GM19372 (cell line): ENCODE measurements around the gene PLXNA4.

Experiments used
- ATAC-seq: cut with Tn5 transposase; IDR thresholded peaks from one replicate; pipeline ENCODE4 v1.9.1; 2021; ENCODE audit warnings: mild to moderate bottlenecking, low read depth, moderate library complexity; ENCODE audit not compliant: unreplicated experiment

The PLXNA4 gene

GRCh38 chr7:132112657-132113056, 463.6 kb downstream of the PLXNA4 start:
- no peak for ATAC-seq

DNA sequence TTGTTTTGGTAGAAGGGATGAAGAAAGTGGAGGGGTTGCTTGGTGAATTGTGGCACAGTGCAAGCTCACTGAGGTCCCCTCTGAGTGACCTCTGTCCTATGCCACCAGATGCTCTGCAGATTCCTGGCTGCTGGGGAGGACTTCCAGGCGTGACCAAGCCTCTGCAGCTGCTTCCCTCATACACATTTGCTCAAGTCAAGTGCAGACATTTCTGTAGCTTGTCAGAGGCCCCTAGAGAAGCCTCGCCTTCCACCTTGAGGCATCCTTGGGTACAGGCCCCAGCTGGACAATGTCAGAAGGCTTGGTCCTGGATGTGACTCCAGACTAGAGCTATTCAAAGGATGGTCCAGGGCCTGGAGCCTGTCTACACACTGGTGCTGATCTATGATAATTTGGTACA, 464.2 kb downstream of the PLXNA4 start:
- no peak for ATAC-seq

DNA sequence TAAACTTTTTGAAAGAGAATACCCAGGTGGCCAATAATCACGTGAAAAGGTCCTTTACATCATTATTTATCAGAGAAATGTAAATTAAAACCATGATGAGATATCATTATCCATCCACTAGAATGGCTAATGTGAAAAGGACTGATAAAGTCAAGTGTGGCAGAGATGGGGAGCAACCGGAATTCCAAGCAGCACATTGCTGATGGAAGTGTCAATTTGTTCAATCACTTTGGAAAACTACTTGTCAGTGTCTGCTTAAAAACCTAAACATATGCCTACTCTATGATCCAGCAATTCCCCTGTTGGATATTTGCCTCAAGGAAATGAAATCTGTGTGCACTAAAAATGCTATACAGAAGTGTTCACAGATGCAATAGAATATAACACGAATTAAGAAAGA, 465.6 kb downstream of the PLXNA4 start:
- ATAC-seq = no peak

DNA sequence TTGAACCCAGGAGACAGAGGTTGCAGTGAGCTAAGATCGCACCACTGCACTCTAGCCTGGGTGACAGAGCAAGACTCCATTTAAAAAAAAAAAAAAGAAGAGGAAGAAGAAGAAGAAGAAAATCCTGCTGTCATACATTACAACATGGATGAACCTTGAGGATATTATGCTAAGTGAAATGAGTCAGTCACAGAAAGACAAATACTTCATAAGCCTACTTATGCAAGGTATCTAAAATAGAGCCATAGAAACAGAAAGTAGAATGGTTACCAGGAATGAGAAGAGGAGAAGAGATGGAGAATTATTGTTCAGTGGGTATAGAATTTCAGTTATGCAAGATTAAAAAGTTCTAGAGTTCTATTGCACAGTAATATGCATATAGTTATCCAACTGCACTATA, 466.5 kb downstream of the PLXNA4 start:
- ATAC-seq = no peak

DNA sequence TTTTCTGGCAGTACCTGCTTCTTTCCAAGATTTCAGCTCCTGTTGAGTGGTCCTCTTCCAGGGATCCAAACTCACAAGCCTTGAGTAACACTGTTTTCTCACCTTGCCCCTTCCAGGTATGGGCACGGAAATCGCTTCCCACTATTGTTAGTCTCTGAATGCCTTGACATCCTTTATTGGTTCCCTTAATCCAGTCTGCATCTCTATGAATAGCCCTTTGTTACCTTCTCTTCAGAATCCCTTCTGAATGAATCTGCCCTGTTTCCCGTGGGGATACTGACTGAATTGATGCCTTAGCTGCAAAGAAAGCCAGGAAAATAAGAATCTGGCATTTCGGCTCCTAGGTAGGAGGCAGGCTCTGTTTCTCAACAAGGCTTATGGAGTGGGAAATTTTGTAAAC, 467.7 kb downstream of the PLXNA4 start:
- ATAC-seq = no peak

DNA sequence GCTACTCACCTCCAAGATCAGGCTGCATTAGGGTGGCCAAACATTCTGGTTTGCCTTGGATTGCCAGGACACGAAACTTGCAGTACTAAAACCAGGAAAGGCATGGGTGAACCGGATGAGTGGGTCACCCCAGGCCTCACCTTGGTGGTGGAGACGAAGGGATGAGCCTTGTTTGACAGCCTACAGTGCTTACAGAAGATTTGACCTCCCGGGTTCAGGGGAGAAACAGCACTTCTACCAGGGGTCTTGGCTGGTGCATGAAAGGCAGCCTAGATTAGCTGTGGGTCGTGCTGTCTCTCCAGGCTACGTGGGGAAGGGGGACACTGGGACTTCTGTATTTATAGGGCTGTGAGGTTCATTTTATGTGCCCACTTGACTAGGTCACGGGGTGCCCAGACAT, 469.8 kb downstream of the PLXNA4 start:
- no peak for ATAC-seq

DNA sequence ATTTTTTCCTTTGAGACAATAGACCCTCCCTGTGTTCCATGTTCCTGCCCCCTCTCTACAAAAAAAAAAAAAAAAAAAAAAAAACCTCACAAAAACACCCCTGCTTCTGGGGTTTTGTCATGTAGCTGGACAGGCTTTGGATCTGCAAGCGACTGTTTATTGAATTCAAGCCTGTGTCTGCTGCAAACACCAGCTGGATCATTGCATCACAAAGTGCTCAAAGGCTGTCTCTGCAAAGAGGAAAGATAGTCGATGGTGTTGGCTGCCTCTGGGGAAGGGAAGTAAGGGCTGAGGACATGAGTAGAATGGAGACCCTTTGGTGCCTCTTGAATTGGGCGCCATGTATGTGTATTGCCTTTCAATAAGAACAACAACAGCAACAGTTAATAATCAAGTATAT, 471.2 kb downstream of the PLXNA4 start:
- ATAC-seq = no peak

- ATAC-seq = no peak
Measured at GRCh38 chr7:132103718-132104117, 472.6 kb downstream of the PLXNA4 start.

DNA sequence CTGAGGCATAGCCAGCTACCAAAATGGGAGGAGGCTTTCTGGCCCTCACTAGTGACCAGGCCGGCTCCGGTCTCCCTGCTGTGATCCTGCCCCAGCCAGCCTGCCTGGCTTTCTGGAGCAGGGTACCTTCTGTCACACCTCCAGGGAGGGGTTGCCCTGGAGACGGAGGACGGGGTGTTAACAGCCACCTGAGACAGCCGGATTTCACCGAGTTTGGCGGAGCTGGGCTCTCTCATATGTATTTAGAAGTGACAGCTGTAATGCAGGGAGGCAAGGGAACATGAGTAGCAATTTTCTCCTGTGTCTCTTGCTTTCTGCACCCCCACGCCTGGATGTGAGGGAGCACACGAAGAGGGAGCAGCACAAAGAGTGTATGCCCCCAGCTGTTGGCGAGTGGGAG, 473.3 kb downstream of the PLXNA4 start:
- ATAC-seq = no peak

DNA sequence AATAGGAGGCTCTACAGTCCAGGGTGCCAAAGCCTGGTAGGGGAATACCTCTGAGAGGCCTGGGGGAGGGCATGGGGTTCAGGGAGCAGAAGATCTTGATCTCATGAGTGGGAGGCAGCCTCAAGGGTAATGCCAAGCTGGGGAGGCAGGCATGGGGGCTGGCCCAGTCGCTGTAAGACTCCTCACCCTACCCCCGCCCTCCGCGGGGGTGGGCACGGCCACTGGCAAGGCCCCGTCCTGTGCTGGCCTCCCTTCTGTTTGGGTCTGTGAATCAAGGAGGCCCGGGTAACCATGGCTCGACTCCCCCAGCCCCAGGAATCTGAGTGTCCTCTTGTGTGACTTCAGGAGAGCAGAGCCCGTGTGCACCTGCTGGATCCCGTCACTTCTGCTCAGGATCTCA, 473.9 kb downstream of the PLXNA4 start:
- ATAC-seq = no peak

DNA sequence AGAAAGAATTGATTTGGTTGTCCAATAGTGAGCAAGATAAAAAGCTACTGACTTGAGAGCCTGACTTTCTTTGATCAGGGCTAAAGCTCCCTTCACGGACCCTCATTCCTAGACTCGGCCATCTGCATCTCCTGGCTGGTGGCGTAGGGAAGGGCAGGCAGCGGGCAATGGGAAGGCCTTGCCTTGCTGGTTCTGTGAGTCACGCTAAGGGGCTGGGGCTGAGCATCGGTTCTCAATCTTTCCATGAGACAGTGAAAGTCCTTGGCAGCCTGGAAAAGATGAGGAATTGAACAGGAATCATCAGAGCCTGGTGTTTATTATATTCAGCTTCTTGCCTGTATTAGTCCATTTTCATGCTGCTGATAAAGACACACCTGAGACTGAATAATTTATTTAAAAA, 475.3 kb downstream of the PLXNA4 start:
- ATAC-seq = no peak

DNA sequence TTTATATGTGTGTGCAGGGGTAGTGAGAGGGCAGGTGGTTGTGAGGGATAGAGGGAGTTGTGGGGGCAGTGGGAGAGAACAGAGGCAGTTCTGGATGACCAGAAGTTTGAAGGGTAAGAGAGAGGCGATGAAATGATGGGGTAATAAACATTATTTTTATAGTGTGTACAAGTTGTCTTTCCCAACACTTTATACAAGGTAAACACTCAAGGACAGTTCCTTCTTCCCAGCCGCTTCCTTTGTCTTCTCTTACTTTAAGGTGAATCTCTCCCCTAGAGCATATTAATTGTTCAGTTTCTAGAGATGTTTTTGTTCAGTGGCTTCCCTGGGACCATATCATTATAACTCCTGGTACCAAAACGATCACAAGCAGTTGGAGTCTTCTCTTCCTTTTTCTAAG, 475.8 kb downstream of the PLXNA4 start:
- no peak for ATAC-seq

DNA sequence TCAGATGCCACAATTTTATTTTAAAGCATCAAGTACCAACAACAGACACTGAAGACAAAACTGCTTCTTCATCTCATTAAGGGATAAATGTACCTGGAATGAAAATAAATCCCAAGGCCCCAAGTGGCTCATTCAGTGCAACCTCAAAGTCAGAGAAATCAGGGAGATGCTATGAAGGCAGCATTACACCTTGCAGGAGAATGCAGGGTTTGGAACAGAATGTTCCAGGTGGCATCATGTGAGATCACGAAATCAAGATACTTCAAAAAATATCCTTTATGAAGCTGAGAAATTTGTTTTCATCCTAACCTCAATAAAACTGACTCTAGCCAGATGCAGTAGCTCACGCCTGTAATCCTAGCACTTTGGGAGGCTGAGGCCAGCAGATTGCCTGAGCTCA, 477.1 kb downstream of the PLXNA4 start:
- no peak for ATAC-seq

DNA sequence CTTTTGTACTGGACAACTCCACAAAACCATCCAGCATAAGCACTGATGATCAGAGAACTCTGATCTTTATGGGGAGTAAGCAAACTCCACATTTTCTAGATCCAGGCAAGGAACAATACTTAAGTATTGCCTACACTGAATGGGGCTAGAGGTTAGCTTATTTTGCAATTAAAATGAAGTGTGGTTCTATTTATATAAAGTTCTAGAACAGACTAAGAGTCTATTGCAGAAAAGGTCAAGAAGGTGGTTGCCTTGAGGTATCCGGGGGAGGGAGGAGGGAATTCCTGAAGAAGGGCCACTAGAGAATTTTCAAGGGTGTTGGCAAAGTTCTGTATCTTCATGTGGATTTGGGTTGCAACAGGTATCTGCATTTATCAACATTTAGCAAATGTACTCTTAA, 477.9 kb downstream of the PLXNA4 start:
- no peak for ATAC-seq

GRCh38 chr7:132097550-132098134, 478.6 kb downstream of the PLXNA4 start:
- no peak for ATAC-seq

DNA sequence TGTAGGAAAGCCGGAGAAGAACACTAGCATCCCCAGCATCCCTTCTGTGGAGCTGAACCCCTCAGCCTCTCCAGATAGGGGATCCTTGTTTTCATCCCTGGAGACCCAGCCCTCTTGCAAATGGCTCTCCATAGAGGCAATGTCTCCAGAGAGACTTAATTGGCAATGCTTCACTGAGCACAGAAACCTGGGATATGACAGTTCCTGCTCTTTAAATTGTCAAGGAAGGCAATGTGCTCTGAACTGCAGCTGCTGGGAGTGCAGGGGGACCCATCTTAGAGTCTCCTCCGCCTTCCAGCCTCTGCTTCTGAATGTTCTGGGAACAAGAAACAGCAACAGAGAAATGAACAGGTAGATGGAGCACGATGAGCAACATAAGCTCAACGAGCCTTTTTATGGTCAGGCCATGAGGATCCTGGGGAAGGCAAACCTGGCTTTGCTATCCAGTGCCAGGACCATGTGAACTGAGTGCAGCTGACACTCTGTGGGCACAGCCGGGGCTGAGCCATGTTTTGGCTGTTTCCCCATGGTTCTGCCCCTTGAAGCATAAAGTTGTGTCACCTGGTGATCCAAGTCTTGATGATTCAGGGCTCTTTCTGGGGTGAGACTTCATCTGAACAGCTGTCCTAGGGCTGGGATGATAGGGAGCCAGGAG, 481.0 kb downstream of the PLXNA4 start:
- ATAC-seq = no peak

- no peak for ATAC-seq
Measured at GRCh38 chr7:132092106-132092505, 484.2 kb downstream of the PLXNA4 start.

DNA sequence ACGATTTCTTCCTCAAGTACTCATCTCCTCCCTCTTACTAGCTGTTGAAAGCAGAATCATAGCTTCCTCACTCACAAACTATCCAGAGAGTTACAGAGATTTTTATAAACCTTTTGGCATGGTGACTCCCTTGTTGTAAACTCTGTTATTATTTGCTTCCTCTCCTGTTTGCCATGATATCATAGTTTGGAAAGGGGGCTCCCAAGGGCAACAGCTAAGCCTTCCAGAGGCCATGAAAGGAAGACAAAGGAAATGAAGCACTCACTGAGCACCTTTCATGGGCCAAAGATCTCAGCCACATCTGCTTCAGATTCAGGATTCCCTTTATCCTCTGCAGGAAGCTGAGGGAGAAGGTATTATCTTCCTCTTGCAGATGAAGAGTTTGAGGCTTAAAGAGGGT, 484.6 kb downstream of the PLXNA4 start:
- no peak for ATAC-seq

- no peak for ATAC-seq
Measured at GRCh38 chr7:132090444-132090843, 485.8 kb downstream of the PLXNA4 start.

DNA sequence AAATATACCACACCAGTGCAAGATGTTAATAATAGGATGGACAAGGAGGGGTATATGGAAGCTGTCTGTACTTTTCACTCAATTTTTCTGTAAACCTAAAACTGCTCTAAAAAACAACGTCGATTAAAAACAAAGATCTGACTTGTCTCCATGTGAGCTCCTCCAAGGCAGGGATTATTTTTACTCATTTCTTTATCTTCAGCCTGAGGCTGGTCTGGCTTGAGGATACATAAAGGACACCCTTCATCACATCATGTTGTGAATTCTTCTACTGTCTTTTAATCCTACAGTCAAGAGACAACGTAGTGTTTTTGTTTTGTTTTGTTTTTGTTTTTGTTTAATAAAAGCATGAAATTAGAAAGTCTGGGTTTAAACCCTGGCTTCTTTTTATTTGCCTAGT, 486.9 kb downstream of the PLXNA4 start:
- no peak for ATAC-seq

- ATAC-seq = no peak
Measured at GRCh38 chr7:132087421-132087820, 488.8 kb downstream of the PLXNA4 start.

- ATAC-seq = no peak
Measured at GRCh38 chr7:132084776-132085388, 491.4 kb downstream of the PLXNA4 start.
